Prostate gland (tissue), 2 donors: ENCODE data around the gene KBTBD12.

Experiments
- POLR2A ChIP-seq: fragments of 450-650 bp; IDR thresholded peaks from one replicate; pipeline ENCODE4 v1.6.1; 2016; ENCODE audit warnings: antibody characterized with exemption, mild to moderate bottlenecking
- TF ChIP-seq, protein P1 (sequence below), 4 experiments: fragments of 200-600 bp in 2 of 4; fragments of 450-650 bp in 2 of 4; sonication (generic) in 2 of 4; IDR thresholded peaks; 1 replicate in 3 of 4; 2 replicates in 1 of 4; pipeline ENCODE4 v1.5.1; 2016 to 2019; ENCODE audit warnings: antibody characterized with exemption in 4 of 4, mild to moderate bottlenecking in 2 of 4, moderate library complexity in 2 of 4

DNA sequence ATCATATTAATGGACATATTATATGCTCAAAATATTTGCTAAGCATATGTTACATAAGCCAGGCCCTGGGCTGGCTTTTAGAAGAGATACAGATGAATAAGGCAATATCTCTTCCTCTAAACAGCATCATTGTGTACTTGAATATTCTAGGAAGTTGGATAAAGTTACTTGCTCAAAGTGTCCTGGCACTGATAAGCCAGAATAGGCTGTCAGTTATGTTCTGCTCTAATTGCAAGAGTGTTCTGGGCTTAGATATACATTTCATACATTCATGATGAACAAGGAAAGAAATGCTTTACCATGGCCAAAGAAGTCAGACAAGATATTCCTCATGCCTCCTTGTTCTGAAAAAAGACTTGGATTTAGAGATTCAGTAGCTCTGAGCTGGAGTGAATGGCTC is 40.7 kb downstream of the KBTBD12 start:
- TF ChIP-seq, protein P1, sequence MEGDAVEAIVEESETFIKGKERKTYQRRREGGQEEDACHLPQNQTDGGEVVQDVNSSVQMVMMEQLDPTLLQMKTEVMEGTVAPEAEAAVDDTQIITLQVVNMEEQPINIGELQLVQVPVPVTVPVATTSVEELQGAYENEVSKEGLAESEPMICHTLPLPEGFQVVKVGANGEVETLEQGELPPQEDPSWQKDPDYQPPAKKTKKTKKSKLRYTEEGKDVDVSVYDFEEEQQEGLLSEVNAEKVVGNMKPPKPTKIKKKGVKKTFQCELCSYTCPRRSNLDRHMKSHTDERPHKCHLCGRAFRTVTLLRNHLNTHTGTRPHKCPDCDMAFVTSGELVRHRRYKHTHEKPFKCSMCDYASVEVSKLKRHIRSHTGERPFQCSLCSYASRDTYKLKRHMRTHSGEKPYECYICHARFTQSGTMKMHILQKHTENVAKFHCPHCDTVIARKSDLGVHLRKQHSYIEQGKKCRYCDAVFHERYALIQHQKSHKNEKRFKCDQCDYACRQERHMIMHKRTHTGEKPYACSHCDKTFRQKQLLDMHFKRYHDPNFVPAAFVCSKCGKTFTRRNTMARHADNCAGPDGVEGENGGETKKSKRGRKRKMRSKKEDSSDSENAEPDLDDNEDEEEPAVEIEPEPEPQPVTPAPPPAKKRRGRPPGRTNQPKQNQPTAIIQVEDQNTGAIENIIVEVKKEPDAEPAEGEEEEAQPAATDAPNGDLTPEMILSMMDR (IDR thresholded peaks at IDR 0.05), result no peak
- TF ChIP-seq POLR2A, result no peak
